Spleen (tissue), 7 donors: ENCODE data around the gene RIOK3.

Source experiments
- POLR2AphosphoS5 ChIP-seq, 3 donors: sonication (generic); formaldehyde crosslinking; IDR thresholded peaks; one replicate each; pipeline ENCODE4 v1.5.1; 2017; ENCODE audit warnings: antibody characterized with exemption in 3 of 3
- TF ChIP-seq, protein P1 (sequence below), 11 experiments: fragments of 200-600 bp in 7 of 11; fragments of 450-650 bp in 4 of 11; sonication (generic) in 4 of 11; IDR thresholded peaks in 8 of 11; conservative IDR thresholded peaks in 3 of 11; 1 replicate in 7 of 11; 2 replicates in 4 of 11; pipeline versions ENCODE4 v1.4.0 to v1.8.0; 2016 to 2021; ENCODE audit warnings: antibody characterized with exemption in 11 of 11, inconsistent platforms in 4 of 11, mild to moderate bottlenecking in 1 of 11
- donor health status: DM: no; HTN: no; CAD: no; lungs with moderate emphysema.
- donor health status: DM: no; HTN: no; CAD: no.
- donor health status: DM: no; HTN: no; CAD: no.

DNA sequence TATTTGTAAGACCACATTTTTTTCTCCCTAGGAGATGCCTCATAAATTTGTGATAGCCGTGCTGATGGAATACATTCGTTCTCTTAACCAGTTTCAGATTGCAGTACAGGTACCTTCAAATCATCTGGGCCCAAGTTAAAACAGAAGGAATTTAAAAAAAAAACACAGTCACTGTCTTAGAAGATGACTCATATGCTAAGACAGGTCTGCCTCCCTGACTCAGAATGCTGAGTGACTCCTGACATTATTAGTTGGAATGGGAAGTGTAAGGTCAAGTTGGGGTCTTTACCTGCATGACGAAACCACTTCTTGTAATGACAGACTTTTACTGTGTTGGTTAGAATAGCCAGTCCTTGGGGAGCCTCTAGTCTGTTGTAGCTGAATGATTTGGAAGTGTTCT, 76.5 kb downstream of the RIOK3 start:
- TF ChIP-seq, protein P1, sequence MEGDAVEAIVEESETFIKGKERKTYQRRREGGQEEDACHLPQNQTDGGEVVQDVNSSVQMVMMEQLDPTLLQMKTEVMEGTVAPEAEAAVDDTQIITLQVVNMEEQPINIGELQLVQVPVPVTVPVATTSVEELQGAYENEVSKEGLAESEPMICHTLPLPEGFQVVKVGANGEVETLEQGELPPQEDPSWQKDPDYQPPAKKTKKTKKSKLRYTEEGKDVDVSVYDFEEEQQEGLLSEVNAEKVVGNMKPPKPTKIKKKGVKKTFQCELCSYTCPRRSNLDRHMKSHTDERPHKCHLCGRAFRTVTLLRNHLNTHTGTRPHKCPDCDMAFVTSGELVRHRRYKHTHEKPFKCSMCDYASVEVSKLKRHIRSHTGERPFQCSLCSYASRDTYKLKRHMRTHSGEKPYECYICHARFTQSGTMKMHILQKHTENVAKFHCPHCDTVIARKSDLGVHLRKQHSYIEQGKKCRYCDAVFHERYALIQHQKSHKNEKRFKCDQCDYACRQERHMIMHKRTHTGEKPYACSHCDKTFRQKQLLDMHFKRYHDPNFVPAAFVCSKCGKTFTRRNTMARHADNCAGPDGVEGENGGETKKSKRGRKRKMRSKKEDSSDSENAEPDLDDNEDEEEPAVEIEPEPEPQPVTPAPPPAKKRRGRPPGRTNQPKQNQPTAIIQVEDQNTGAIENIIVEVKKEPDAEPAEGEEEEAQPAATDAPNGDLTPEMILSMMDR (IDR thresholded peaks at IDR 0.05 in 8 of 11, conservative IDR thresholded peaks at IDR 0.05 in 3 of 11): no peak
- no peak for TF ChIP-seq POLR2AphosphoS5 (IDR thresholded peaks at IDR 0.05)
